Mucosa of descending colon (tissue), 3 donors: ENCODE results near the gene DRP2. TPM values are rescaled to one million over a fixed set of nuclear protein-coding genes. Genes with fewer than 3 reads are reported as not detected.

Experiments used
- ATAC-seq: fragments of 200-7000 bp; cut with Tn5 transposase; one replicate; pipeline ENCODE4 v1.9.1; 2020; ENCODE audit warnings: mild to moderate bottlenecking, moderate library complexity
- DNase-seq, 3 donors: peaks; one replicate each; pipeline ENCODE4 v3.0.0-alpha.2; 2020
- H3K36me3 ChIP-seq: fragments of 200-600 bp; one replicate; pipeline ENCODE4 v1.8.0; 2021; ENCODE audit warnings: low read depth, mild to moderate bottlenecking
- H3K4me1 ChIP-seq: fragments of 200-600 bp; one replicate; pipeline ENCODE4 v1.8.0; 2021; ENCODE audit warnings: low read depth, mild to moderate bottlenecking
- H3K4me3 ChIP-seq: fragments of 200-600 bp; one replicate; pipeline ENCODE4 v1.8.0; 2021; ENCODE audit warnings: mild to moderate bottlenecking
- H3K9me3 ChIP-seq: fragments of 200-600 bp; one replicate; pipeline ENCODE4 v1.8.0; 2021; ENCODE audit warnings: mild to moderate bottlenecking
- intact Hi-C, 2 donors: fragments of 100-400 bp; cut with DNase I in 1 of 2; cut with micrococcal nuclease in 1 of 2; formaldehyde crosslinking; loops; one replicate each; pipeline versions ENCODE4 v1.11.0 to v1.11.1; 2022; cut with DNase I, micrococcal nuclease
- total RNA-seq, 3 donors: library from RNA; stranded (reverse); fragmentation: NEBNext Ultra II Directional in 2 of 3; extraction: Animal tissue kit (Norgen Biotek cat#: 25700) in 2 of 3; gene quantifications; one replicate each; pipeline versions ENCODE4 v1.2.1 to v1.2.4, GENCODE V29; 2021 to 2023
- TF ChIP-seq, protein P1 (sequence below): fragments of 200-600 bp; IDR thresholded peaks from one replicate; pipeline ENCODE4 v1.8.0; 2022; ENCODE audit warnings: antibody characterized with exemption, mild to moderate bottlenecking
- donor health status: DM: no; HTN: no; CAD: no; lungs with moderate emphysema.
- donor health status: DM: no; HTN: no; CAD: no.
- donor health status: DM: no; HTN: yes; CAD: no.

The DRP2 gene
- total RNA-seq, 3 donors from 2014 or later: 0.23 to 6.0 (median 0.70) TPM

DNA sequence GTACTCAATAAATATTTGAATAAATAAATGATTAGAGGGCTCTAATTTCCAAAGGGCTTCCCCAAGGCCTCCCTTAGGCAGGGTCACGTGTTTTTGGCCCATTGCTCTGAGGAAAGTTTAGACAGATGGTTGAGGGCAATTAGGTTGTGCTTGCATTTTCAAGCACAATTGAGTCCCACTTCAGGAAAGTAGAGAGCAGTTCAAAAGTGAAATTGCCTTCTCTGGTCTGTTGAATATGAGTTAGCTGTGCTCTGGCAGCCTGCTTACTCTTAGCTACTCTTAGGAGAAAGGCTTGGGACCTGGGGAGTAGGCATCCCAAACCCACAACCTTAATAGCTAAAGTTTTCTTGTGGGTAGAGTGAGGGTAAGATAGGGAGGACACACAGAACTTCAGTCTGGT is 9.0 kb upstream of the DRP2 start:
- DNase-seq: no peak
- H3K4me3 ChIP-seq: no peak overlapping the region
- no peaks in the 10 kb centered on the region for H3K36me3 ChIP-seq
- TF ChIP-seq, protein P1, sequence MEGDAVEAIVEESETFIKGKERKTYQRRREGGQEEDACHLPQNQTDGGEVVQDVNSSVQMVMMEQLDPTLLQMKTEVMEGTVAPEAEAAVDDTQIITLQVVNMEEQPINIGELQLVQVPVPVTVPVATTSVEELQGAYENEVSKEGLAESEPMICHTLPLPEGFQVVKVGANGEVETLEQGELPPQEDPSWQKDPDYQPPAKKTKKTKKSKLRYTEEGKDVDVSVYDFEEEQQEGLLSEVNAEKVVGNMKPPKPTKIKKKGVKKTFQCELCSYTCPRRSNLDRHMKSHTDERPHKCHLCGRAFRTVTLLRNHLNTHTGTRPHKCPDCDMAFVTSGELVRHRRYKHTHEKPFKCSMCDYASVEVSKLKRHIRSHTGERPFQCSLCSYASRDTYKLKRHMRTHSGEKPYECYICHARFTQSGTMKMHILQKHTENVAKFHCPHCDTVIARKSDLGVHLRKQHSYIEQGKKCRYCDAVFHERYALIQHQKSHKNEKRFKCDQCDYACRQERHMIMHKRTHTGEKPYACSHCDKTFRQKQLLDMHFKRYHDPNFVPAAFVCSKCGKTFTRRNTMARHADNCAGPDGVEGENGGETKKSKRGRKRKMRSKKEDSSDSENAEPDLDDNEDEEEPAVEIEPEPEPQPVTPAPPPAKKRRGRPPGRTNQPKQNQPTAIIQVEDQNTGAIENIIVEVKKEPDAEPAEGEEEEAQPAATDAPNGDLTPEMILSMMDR: no peak
- no peaks in the 10 kb centered on the region for H3K4me1 ChIP-seq
- ATAC-seq: no peak
- intact Hi-C loops: no loop called here
- no peaks in the 10 kb centered on the region for H3K9me3 ChIP-seq

DNA sequence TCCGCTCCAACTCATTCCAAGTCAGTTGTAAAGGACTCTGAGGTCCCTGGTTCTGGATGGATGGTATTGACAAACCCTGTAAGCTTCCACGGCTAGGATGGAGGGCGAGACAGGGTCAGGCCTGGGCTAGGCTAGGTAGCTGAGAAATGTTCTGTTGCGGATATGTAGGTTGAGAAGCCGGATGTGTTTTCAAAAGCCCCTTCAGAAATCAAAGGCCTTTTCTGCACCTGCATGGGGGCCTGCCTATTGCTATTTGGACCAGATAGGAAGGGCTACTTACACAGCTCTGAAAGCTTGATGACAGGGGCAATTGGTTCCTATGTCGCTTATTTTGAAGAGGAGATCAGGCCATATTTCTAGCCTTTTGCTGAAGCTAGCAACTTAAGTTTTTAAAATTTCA is 1.9 kb upstream of the DRP2 start:
- Histone ChIP-seq H3K4me1 (no peaks in the 10 kb centered on the region), H3K4me3 (no peak overlapping the region), H3K36me3 (no peaks in the 10 kb centered on the region), H3K9me3 (no peaks in the 10 kb centered on the region)
- intact Hi-C loops: no loop called here
- TF ChIP-seq, protein P1: no peak
- DNase-seq: no peak
- no peak for ATAC-seq

DNA sequence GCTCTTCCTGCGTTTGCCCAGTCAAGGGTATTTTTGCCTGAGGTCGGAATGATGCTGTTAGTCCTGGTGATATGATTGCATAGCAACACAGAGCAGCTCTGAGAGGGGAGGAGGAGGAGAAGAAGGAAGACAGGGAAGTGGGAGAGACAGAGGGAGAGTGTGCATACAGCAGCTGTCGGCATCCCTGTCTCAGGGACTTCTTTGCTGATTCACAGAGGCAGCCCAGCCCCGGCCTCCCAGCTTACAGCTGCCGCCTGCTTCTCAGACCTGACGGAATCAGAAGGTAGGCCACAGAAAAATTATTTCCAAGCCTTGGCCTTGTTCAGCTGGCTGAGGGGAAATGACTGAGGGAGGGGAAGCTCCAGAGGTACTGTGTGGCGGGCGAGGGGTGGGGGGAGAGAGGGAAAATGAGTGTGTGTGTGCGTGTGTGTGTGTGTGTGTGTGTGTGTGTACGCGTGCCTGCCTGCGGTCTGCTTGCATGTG is 319 bp downstream of the DRP2 start:
- TF ChIP-seq, protein P1: no peak
- DNase-seq: no peak
- Histone ChIP-seq H3K36me3 (no peaks in the 10 kb centered on the region), H3K4me1 (no peaks in the 10 kb centered on the region), H3K9me3 (no peaks in the 10 kb centered on the region), H3K4me3 (no peak overlapping the region)
- intact Hi-C loops: no loop called here
- peak; percentile 44 for ATAC-seq

DNA sequence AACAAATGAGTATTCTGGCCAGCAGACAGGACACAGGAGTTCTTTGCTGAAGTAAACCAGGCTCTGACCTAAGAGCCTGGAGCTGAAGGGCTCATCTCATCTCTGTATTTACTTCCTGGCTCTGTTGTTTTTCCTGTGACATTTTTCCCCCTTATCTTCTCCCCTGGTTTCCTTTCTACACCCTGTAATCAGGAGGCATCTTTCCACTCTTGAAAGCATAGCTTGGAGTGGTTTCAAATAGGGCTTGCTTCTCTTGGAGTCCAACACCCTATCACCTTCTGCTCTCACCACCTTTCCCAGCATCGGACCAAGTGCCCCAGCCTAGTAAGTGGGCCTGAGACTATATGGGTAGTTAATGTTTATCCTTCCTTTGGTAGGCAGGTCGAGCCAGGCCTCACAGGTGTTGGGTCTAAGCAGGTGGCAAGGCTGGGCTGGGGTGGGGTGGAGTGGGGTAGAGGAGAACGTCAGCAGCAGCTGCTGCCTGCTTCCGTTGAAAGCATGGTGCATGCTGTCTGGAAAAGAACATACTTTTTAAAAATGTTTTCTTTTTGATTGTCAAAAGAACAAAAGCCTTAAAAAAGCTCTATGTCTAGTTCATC is 1.2 kb downstream of the DRP2 start:
- intact Hi-C loops: no loop called here
- Histone ChIP-seq H3K4me3 (no peak overlapping the region), H3K36me3 (no peaks in the 10 kb centered on the region), H3K9me3 (no peaks in the 10 kb centered on the region), H3K4me1 (no peaks in the 10 kb centered on the region)
- ATAC-seq (peak; percentile 95), DNase-seq (peak; percentile 48 to 70 (median 54))
- TF ChIP-seq, protein P1: no peak

DNA sequence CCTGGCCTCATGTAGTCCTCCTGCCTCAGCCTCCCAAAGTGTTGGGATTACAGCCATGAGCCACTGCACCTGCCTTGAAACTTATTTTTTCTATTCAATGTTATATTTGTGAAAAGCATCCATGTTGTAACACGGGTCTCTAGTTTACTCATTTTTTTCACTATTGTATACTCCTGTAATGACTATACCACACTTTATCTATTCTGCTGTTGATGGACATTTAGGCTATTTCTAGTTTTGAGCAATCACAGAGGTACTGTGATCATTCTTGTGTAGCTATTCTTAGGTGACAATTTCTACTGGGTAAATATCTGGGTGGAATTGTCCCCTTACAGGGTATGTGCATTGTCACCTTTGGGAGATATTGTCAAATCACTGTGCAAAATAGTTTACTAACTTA is 3.6 kb downstream of the DRP2 start:
- Histone ChIP-seq H3K4me3 (no peak overlapping the region), H3K4me1 (no peaks in the 10 kb centered on the region), H3K9me3 (no peaks in the 10 kb centered on the region), H3K36me3 (no peaks in the 10 kb centered on the region)
- DNase-seq: no peak
- intact Hi-C loops: no loop called here
- no peak for ATAC-seq
- TF ChIP-seq, protein P1: no peak

DNA sequence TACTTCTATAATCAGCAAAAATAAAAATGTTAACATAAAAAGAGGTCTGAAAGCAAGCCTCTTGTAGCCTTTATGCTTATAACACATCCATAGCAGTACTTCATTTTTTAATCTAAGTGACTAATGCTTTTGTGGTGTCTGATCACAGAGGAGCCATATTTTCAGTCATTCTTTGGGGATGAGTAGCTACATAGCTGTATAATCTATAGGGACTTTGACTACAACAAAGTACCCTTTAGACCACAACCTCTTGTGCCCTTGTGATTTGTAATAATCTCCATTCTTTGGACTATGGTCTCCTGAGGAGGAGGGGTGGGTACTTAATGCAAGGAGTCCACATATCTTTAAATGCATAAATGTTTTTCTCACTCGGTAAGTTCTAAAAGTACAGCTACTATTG is 9.6 kb downstream of the DRP2 start:
- TF ChIP-seq, protein P1: no peak
- Histone ChIP-seq H3K9me3 (no peaks in the 10 kb centered on the region), H3K4me3 (no peak overlapping the region), H3K4me1 (no peaks in the 10 kb centered on the region), H3K36me3 (no peaks in the 10 kb centered on the region)
- intact Hi-C loops: no loop called here
- DNase-seq: no peak
- ATAC-seq: no peak
